Uterus (tissue), 2 donors: Measurements from ENCODE around the gene ZFP69.

Experiments
- POLR2A ChIP-seq, 2 donors: fragments of 450-650 bp; IDR thresholded peaks; one replicate each; pipeline ENCODE4 v1.6.1; 2016; ENCODE audit warnings: antibody characterized with exemption in 2 of 2, mild to moderate bottlenecking in 1 of 2, moderate library complexity in 1 of 2
- TF ChIP-seq, protein P1 (sequence below), 4 experiments: fragments of 200-600 bp in 2 of 4; fragments of 450-650 bp in 2 of 4; sonication (generic) in 2 of 4; IDR thresholded peaks; one replicate each; pipeline ENCODE4 v1.5.1; 2016 to 2019; ENCODE audit warnings: antibody characterized with exemption in 4 of 4, mild to moderate bottlenecking in 2 of 4, moderate library complexity in 1 of 4

DNA sequence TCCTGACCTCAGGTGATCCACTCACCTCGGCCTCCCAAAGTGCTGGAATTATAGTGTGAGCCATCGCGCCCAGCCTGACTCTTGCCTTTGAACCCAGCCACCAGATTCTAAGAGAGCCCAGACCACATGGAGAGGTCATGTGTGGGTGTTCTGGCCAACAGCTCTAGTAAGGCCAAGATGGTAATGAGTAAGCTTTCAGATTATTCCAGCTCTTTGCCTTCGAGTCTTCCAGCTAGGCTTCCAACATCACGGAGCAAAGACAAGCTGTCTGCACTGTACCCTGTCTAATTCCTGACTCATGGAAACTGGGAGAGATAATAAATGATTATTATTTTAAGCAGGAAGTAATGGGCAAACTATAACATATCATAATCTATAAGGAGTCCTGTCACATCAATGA lies 41.6 kb upstream of the ZFP69 start:
- TF ChIP-seq, protein P1, sequence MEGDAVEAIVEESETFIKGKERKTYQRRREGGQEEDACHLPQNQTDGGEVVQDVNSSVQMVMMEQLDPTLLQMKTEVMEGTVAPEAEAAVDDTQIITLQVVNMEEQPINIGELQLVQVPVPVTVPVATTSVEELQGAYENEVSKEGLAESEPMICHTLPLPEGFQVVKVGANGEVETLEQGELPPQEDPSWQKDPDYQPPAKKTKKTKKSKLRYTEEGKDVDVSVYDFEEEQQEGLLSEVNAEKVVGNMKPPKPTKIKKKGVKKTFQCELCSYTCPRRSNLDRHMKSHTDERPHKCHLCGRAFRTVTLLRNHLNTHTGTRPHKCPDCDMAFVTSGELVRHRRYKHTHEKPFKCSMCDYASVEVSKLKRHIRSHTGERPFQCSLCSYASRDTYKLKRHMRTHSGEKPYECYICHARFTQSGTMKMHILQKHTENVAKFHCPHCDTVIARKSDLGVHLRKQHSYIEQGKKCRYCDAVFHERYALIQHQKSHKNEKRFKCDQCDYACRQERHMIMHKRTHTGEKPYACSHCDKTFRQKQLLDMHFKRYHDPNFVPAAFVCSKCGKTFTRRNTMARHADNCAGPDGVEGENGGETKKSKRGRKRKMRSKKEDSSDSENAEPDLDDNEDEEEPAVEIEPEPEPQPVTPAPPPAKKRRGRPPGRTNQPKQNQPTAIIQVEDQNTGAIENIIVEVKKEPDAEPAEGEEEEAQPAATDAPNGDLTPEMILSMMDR (IDR thresholded peaks at IDR 0.05): no peak
- TF ChIP-seq POLR2A (IDR thresholded peaks at IDR 0.05): no peak
